Measurements from ENCODE around the gene AK5.

AK5 gene

DNA sequence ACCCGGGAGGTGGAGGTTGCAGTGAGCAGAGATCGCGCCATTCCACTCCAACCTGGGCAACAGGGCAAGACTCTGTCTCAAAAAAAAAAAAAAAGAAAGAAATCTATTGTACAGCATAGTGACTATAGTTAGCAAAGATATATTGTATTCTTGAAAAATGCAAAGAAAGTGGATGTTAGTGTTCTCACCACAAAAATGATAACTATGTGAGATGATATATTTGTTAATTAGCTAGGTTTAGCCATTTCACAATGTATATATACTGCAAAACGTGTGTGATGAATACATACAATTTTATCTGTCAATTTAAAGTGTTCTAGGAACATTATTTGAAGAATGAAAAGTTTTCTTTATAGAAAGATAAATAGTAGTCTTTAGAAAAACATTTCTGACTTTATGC lies 179.9 kb downstream of the AK5 start:
- no peak for DNase-seq

- no peak for DNase-seq
Measured at GRCh38 chr1:77463216-77463615, 181.4 kb downstream of the AK5 start.

DNA sequence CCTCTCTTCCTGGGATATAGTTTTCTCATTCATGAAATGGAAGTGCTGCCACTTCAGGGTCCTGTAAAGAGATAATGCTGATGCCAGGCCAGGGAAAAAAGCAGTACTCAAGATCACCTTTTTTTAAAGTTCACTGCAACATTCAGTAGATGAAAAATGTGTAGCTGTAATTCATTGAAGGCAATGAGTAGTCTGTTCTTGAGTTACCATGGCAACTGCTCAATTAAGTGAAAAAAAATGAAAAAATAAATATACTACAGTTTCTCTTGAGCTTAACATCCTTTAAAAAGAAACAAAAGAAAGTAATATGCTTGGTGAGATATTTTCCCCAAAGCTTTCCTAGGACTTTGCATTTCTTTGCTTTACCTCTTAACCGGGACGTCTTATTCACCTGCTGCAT lies 183.3 kb downstream of the AK5 start:
- no peak for DNase-seq

GRCh38 chr1:77465922-77466321 lies 184.1 kb downstream of the AK5 start:
- no peak for DNase-seq

GRCh38 chr1:77467021-77467595 lies 185.3 kb downstream of the AK5 start:
- no peak for DNase-seq

- no peak for DNase-seq
Measured at GRCh38 chr1:77467741-77468140, 185.9 kb downstream of the AK5 start.

DNA sequence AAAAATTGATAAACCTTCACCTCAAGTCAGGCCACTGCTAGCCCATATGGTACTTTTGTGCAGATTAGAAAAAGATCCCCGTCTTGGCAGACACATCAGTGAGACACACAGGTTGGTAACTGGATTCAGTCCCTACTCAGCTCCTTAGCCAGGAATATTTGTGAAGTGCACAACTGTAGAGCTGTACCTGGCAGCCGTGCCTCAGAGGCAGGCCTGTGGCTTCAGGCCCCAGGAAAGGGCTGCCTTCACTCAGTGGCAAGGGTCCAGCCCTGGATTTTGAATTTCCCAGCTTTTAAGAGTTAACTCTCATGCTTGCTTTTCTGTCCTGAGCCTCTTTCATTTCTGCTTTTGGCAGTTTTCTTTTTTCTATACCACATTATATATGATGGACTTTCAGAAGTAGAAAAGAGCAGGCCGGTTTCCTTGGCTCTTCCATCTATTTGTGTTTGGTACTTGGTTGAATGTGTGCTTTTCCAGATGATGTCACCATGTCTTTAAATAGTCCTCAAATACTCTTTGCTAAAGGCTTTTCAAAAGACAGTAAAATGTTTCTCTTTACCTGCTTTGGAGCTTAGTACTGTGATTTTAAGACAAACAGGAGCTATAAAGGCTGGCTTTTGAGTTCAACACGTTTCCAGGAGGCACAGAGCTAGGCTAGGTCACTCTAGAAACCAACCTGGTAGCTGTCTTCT lies 186.6 kb downstream of the AK5 start:
- no peak for DNase-seq

- DNase-seq: no peak
Measured at GRCh38 chr1:77468949-77469710, 187.3 kb downstream of the AK5 start.

GRCh38 chr1:77471691-77472090 lies 189.9 kb downstream of the AK5 start:
- no peak for DNase-seq

DNA sequence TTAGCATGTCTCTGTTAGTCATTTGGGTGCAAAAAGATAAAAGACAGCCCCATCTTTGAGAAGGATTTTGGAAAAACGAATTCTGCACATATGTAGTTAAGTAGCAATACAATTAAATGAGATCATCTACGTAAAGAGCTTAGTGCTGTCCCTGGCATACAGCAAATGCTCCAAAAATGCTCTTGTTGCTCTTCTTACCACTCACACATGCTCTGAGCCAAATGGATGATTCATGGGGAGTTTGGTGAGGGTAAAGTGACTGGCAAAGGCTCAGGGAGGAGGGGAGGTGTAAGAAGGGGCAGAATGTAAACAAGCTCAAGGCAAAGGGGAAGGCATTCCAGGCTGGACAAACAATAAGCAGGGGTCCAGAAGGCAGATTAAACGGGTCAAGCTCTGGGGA lies 191.9 kb downstream of the AK5 start:
- DNase-seq: no peak

DNA sequence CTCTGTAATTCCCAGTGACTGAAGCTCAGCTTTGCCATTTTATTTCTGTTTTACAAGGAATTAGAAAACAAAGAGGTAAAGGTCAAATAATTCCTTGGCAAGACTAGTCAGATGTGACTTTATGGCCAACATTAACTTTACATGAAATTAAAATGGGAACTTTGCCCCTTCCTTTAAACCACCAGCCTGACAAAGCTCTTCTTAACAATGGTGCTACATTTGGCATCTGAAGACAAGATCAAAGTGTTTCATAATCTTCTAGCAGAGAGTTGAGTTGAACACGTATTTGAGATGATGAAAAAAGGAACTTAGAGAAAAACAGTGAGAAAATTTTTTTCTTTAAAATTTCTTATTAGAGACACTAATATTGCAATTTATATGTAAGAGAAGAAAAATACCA lies 193.8 kb downstream of the AK5 start:
- no peak for DNase-seq

DNA sequence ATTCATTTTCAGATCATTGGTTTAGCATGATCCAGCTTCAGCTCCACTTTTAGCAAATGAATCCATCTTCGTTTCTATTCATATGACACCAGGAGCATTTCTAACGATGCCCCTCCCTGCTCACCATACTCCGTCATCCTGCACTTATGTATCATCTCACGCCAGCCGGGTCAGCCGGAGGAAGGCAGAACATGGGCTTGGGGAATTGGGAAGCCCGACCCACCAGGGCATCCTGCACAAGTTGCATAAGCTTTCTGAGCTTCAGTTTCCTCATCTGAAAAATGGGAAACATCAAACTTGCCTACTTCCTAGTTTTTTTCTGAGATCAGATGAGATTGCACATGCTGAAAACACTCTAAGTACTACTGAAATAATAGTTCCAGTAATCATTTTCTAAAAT lies 194.7 kb downstream of the AK5 start:
- DNase-seq: no peak

- DNase-seq: no peak
Measured at GRCh38 chr1:77484334-77484733, 202.5 kb downstream of the AK5 start.

DNA sequence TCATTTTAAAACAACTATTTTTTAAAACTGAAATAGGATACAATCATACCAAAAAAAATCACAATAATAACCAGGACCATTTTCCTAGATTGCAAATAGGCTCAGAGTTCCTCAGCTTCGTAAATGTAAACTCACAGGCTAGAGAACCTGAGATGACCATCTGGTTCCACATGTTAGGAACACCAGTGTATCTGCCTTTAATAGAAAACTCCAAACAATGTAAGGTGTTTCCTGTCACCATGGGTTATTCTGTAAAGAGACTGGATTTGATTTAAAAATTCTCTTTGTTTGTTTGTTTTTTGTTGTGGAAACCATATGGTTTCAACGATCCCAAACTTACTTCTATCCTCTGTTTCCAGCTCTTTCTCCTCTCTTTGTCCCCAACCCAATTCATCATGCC lies 203.1 kb downstream of the AK5 start:
- DNase-seq: no peak

- no peak for DNase-seq
Measured at GRCh38 chr1:77487631-77488030, 205.8 kb downstream of the AK5 start.

GRCh38 chr1:77489910-77490309 lies 208.1 kb downstream of the AK5 start:
- DNase-seq: no peak

DNA sequence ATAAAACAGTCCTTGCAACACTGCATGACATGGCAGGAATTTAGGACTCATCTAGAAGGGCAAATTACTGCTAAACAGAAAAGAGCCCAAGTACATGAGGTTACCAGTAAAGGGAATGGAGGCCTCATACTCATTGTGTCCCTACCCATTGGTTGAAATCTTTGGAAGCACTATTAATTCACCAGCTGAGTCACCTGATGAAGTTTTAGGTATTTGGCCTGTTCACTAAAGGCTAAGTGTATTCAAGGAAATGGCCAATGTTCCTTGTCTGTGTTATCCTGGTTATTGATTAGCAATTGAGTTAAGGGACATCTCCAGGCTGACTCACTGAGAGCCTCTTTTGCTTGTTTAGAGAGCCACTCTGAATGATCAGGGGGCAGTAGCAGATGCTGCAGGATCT lies 212.2 kb downstream of the AK5 start:
- DNase-seq: no peak

- no peak for DNase-seq
Measured at GRCh38 chr1:77498918-77499317, 217.1 kb downstream of the AK5 start.

- DNase-seq: no peak
Measured at GRCh38 chr1:77499466-77499865, 217.6 kb downstream of the AK5 start.

- no peak for DNase-seq
Measured at GRCh38 chr1:77504986-77505385, 223.2 kb downstream of the AK5 start.

DNA sequence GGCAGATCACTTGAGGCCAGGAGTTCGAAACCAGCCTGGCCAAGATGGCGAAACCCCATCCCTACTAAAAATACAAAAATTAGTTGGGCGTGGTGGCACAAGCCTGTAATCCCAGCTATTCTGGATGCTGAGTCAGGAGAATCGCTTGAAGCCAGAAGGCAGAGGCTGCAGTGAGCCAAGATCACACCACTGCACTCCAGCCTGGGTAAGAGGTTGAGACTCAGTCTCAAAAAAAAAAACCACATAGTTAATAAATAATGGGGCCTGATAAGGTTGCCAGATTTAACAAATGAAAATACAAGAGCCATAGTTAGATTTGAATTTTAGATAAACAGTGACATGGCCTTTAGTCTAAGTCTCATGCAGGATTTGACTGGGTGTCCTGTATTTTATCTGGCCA lies 225.0 kb downstream of the AK5 start:
- no peak for DNase-seq

GRCh38 chr1:77509051-77509492 lies 227.3 kb downstream of the AK5 start:
- no peak for DNase-seq

DNA sequence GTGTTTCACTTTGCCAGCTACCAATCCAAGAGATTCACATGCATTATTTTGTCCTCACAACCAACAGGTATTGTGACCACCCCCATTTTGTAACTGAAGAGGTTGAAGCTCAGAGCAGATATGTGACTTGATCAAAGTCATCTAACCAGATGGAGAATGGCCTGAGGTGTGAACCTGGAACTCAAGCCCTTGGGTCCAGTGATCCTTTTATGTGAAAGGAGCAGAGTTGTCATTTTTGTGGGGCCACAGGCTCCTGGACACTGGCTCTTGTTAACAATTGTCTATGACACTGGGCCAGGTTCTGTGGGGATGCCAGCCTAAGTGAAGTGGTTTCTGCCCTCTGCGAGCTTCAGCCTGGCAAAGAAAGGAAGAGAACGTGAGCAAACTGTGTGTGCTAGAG lies 228.1 kb downstream of the AK5 start:
- no peak for DNase-seq

- no peak for DNase-seq
Measured at GRCh38 chr1:77511440-77511840, 229.6 kb downstream of the AK5 start.

All from T-helper 1 cell (primary cell).